ENCODE data around the gene CDS1. TPM values are rescaled to one million over a fixed set of nuclear protein-coding genes. Genes with fewer than 3 reads are reported as not detected.
"Not testable (repeated sequence)": the region's sequence is repeated elsewhere in the genome, so short reads cannot be mapped to it uniquely, and the experiment has no call there.

Gene CDS1
- total and polyA plus RNA-seq, 2 donors (not counting 3 experiments of a cell fraction or from before 2014, with no cell fraction given) = 0.01 TPM; not detected in 1

DNA sequence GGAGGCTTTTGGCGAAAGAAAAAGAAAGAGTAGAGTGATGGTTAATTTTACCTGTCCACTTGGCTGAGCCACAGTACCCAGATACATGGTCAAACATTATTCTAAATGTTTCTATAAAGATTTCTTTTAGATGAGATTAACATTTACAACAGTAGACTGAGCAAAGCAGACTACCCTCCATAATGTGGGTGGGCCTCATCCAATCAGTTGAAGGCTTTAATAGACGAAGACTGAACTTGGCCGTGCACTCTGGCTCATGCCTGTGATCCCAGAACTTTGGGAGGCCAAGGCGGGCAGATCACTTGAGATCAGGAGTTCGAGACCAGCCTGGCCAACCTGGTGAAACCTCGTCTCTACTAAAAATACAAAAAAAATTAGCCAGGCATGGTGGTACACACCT, 33.7 kb upstream of the CDS1 start:
- H3K9me3 ChIP-seq (replicated peaks; ENCODE audit: control insufficient read depth, insufficient read depth, low read length); H3K9ac ChIP-seq (replicated peaks; ENCODE audit: extremely low read depth, insufficient read depth, low read length); POLR2A ChIA-PET; H2AFZ ChIP-seq (ENCODE audit: low read depth, low read length); H3K79me2 ChIP-seq (ENCODE audit: control insufficient read depth, insufficient read depth, low read length); H4K20me1 ChIP-seq (replicated peaks; ENCODE audit: control insufficient read depth, extremely low read depth, insufficient read depth, low read length); H3K4me2 ChIP-seq (ENCODE audit: insufficient read depth, low read length); FAIRE-seq; dilution Hi-C loops (cut with MboI; ENCODE audit: extremely low pct_ligation_motif_present, low sequenced_read_pairs); H3K36me3 ChIP-seq (ENCODE audit: control insufficient read depth in 2 of 2, extremely low read depth in 1 of 2, insufficient read depth in 2 of 2, low read length in 2 of 2); H3K4me1 ChIP-seq (ENCODE audit: control insufficient read depth, extremely low read depth, insufficient read depth, low read length); H3K27ac ChIP-seq (ENCODE audit: insufficient read depth, low read depth, low read length); BruUV-seq (replicated peaks); CTCF ChIA-PET; H3K27me3 ChIP-seq (ENCODE audit: control insufficient read depth in 2 of 2, insufficient read depth in 2 of 2, low read length in 2 of 2); intact Hi-C loops (cut with micrococcal nuclease); H3K4me3 ChIP-seq (replicated peaks in 1 of 3; ENCODE audit: insufficient read depth in 1 of 3, low read depth in 1 of 3, low read length in 3 of 3); H3K9me1 ChIP-seq (replicated peaks; ENCODE audit: control insufficient read depth, extremely low read depth, insufficient read depth, low read length); DNase-seq (ENCODE audit: low read depth, low spot score): not testable (repeated sequence)

DNA sequence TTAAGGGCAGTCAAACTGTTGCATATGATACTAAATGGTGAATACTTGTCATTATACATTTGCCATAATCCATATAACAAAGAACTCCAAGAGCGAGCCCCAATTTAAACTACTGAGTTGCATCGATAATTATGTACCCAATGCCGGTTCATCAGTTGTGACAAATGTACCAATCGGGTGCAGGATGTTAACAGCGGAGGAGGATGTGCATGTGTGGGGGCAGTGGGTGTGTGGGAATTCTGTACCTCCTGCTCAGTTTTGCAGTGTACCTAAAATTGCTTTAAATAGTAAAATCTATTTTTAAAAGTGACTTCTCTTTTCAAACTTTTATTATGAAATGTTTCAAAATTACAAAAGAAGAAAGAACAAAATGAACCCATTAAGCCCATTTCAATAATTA, 20.8 kb upstream of the CDS1 start:
- POLR2A ChIA-PET = no interaction called here
- dilution Hi-C loops (cut with MboI; ENCODE audit: extremely low pct_ligation_motif_present, low sequenced_read_pairs) = no loop called here

More for the DNA sequence above, 20.8 kb upstream of the CDS1 start:
- Histone ChIP-seq H3K9ac (replicated peaks; ENCODE audit: extremely low read depth, insufficient read depth, low read length) (no peak overlapping the region), H3K27ac (ENCODE audit: insufficient read depth, low read depth, low read length) (no peak overlapping the region), H3K9me3 (replicated peaks; ENCODE audit: control insufficient read depth, insufficient read depth, low read length) (no peaks in the 10 kb centered on the region), H3K4me3 (replicated peaks in 1 of 3; ENCODE audit: insufficient read depth in 1 of 3, low read depth in 1 of 3, low read length in 3 of 3) (no peak overlapping the region), H3K9me1 (replicated peaks; ENCODE audit: control insufficient read depth, extremely low read depth, insufficient read depth, low read length) (no peaks in the 10 kb centered on the region), H2AFZ (ENCODE audit: low read depth, low read length) (no peak overlapping the region), H3K27me3 (ENCODE audit: control insufficient read depth in 2 of 2, insufficient read depth in 2 of 2, low read length in 2 of 2) (no peaks in the 10 kb centered on the region), H3K79me2 (ENCODE audit: control insufficient read depth, insufficient read depth, low read length) (no peaks in the 10 kb centered on the region), H3K36me3 (ENCODE audit: control insufficient read depth in 2 of 2, extremely low read depth in 1 of 2, insufficient read depth in 2 of 2, low read length in 2 of 2) (no peaks in the 10 kb centered on the region), H3K4me1 (ENCODE audit: control insufficient read depth, extremely low read depth, insufficient read depth, low read length) (no peaks in the 10 kb centered on the region), H3K4me2 (ENCODE audit: insufficient read depth, low read length) (no peak overlapping the region), H4K20me1 (replicated peaks; ENCODE audit: control insufficient read depth, extremely low read depth, insufficient read depth, low read length) (no peaks in the 10 kb centered on the region)
- no peak for FAIRE-seq
- BruUV-seq (replicated peaks) = no TSS peak
- DNase-seq (ENCODE audit: low read depth, low spot score) = no peak
- intact Hi-C loops (cut with micrococcal nuclease) = no loop called here
- CTCF ChIA-PET = interaction anchor here (1.3 kb wide), 1 partner anchor 17 kb away, joined by 3 read pairs; no protein-coding TSS in a partner anchor
- TF ChIP-seq FOS (IDR thresholded peaks at IDR 0.05; ENCODE audit: borderline replicate concordance, insufficient read depth, low read length) (no peak), MYC (IDR thresholded peaks at IDR 0.05; ENCODE audit: low read depth, low read length) (no peak), EZH2 (IDR thresholded peaks at IDR 0.05; ENCODE audit: borderline replicate concordance, low read depth, low read length, severe bottlenecking) (no peak), POLR2A (IDR thresholded peaks at IDR 0.05; ENCODE audit: low read depth, low read length) (no peak), GATA2 (IDR thresholded peaks at IDR 0.05; ENCODE audit: insufficient read depth, insufficient read length, low read depth, low read length) (no peak), POLR2AphosphoS5 (IDR thresholded peaks at IDR 0.05; ENCODE audit: insufficient read depth, low read depth, low read length) (no peak)
- TF ChIP-seq, protein P1, sequence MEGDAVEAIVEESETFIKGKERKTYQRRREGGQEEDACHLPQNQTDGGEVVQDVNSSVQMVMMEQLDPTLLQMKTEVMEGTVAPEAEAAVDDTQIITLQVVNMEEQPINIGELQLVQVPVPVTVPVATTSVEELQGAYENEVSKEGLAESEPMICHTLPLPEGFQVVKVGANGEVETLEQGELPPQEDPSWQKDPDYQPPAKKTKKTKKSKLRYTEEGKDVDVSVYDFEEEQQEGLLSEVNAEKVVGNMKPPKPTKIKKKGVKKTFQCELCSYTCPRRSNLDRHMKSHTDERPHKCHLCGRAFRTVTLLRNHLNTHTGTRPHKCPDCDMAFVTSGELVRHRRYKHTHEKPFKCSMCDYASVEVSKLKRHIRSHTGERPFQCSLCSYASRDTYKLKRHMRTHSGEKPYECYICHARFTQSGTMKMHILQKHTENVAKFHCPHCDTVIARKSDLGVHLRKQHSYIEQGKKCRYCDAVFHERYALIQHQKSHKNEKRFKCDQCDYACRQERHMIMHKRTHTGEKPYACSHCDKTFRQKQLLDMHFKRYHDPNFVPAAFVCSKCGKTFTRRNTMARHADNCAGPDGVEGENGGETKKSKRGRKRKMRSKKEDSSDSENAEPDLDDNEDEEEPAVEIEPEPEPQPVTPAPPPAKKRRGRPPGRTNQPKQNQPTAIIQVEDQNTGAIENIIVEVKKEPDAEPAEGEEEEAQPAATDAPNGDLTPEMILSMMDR (IDR thresholded peaks at IDR 0.05; ENCODE audit: extremely low read depth in 1 of 2, insufficient read depth in 1 of 2, low read depth in 1 of 2, low read length in 2 of 2) = no peak
- TF ChIP-seq, protein P2, sequence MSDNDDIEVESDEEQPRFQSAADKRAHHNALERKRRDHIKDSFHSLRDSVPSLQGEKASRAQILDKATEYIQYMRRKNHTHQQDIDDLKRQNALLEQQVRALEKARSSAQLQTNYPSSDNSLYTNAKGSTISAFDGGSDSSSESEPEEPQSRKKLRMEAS (IDR thresholded peaks at IDR 0.05; ENCODE audit: insufficient read depth, insufficient read length) = no peak
